IPS-18c (cell line): ENCODE measurements around the gene PFKL.
A peak's percentile ranks its signal among the peaks of the same experiment; 100 is the strongest.

Experiments
- H3K4me3 ChIP-seq: 2 replicates; pipeline ENCODE4 v1.7.0; 2013; ENCODE audit warnings: low read depth, mild to moderate bottlenecking, low read length, moderate library complexity; ENCODE audit not compliant: insufficient read depth
- H3K9me3 ChIP-seq: one replicate; pipeline ENCODE4 v1.6.1; 2013; ENCODE audit warnings: mild to moderate bottlenecking, low read length, moderate library complexity; ENCODE audit not compliant: control insufficient read depth, insufficient read depth

The PFKL gene

GRCh38 chr21:44290327-44291077 lies 9.4 kb upstream of the PFKL start:
- H3K9me3 ChIP-seq: no peaks in the 10 kb centered on the region

DNA sequence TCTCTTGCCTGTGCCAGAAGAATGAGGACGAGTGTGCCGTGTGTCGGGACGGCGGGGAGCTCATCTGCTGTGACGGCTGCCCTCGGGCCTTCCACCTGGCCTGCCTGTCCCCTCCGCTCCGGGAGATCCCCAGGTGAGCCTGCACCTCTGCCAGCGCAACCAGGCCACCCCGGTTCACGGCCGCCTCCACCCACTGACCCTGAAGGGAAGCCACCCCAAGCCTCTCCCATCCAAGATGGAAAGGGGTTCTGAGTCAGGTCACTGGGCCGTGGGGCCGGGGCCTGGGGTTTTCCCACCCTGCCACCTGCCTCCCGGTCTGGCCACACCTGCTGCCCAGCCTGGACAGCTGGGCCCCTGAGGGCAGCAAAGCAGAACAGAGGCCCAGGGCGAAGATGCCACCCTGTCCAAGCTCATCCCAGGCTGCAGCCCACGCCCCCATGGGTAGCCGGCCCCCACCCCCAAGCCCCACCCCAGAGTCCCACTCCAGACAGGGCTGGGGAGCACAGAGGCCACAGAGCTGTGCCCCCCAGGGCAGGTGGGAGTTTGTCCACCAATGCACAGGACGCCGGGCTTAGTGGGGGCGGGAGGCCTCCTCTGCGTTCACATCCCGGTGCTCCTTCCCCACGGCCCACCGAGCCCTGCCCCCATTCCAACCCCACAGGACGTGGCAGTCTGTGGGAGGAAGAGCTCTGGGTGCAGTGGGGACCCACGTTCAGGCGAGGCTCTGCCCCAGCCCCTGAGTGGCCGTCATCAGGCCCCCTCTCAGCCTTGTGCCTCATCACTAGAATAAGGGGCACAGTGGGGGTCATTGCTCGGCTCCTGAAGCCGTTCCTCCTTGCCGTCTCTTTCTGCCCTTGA lies 8.5 kb upstream of the PFKL start:
- H3K9me3 ChIP-seq: no peaks in the 10 kb centered on the region
- H3K4me3 ChIP-seq: no peak overlapping the region

More at GRCh38 chr21:44290327-44291077, 9.4 kb upstream of the PFKL start:
- no peak overlapping the region for H3K4me3 ChIP-seq

- Histone ChIP-seq H3K4me3 (no peak overlapping the region), H3K9me3 (no peaks in the 10 kb centered on the region)
Measured at GRCh38 chr21:44291936-44292811, 7.7 kb upstream of the PFKL start.

- no peak overlapping the region for H3K4me3 ChIP-seq
Measured at GRCh38 chr21:44292812-44293195, 7.0 kb upstream of the PFKL start.

GRCh38 chr21:44293551-44294231 lies 6.2 kb upstream of the PFKL start:
- Histone ChIP-seq H3K9me3 (no peaks in the 10 kb centered on the region), H3K4me3 (no peak overlapping the region)

More at GRCh38 chr21:44292812-44293195, 7.0 kb upstream of the PFKL start:
- no peaks in the 10 kb centered on the region for H3K9me3 ChIP-seq

GRCh38 chr21:44294391-44295162 lies 5.3 kb upstream of the PFKL start:
- H3K9me3 ChIP-seq: no peaks in the 10 kb centered on the region

GRCh38 chr21:44295163-44295573 lies 4.7 kb upstream of the PFKL start:
- no peak overlapping the region for H3K4me3 ChIP-seq
- H3K9me3 ChIP-seq: no peaks in the 10 kb centered on the region

More at GRCh38 chr21:44294391-44295162, 5.3 kb upstream of the PFKL start:
- H3K4me3 ChIP-seq: no peak overlapping the region

- Histone ChIP-seq H3K4me3 (no peak overlapping the region), H3K9me3 (no peaks in the 10 kb centered on the region)
Measured at GRCh38 chr21:44295646-44296045, 4.2 kb upstream of the PFKL start.

DNA sequence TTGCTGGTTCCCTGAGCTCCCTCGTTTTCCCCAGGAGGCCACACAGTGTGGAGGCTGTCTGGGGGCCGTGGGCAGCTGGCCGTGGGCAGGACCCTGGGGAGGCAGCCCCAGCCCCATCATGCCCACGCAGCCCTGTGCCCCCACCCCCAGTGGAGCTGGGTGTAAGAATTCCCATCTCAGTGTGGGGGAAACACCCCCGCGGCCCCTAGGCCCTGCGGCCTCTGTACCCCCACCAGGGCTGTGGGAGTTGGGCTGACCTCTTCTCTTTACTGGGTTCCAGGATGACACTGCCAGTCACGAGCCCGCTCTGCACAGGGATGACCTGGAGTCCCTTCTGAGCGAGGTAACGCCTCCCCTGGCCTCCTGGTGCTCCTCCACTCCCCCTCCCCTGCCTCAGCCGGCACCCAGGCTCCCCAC lies 3.7 kb upstream of the PFKL start:
- Histone ChIP-seq H3K9me3 (no peaks in the 10 kb centered on the region), H3K4me3 (no peak overlapping the region)

GRCh38 chr21:44296916-44297315 lies 2.9 kb upstream of the PFKL start:
- no peaks in the 10 kb centered on the region for H3K9me3 ChIP-seq
- H3K4me3 ChIP-seq: no peak overlapping the region

GRCh38 chr21:44297525-44298290 lies 2.1 kb upstream of the PFKL start:
- Histone ChIP-seq H3K9me3 (no peaks in the 10 kb centered on the region), H3K4me3 (no peak overlapping the region)

DNA sequence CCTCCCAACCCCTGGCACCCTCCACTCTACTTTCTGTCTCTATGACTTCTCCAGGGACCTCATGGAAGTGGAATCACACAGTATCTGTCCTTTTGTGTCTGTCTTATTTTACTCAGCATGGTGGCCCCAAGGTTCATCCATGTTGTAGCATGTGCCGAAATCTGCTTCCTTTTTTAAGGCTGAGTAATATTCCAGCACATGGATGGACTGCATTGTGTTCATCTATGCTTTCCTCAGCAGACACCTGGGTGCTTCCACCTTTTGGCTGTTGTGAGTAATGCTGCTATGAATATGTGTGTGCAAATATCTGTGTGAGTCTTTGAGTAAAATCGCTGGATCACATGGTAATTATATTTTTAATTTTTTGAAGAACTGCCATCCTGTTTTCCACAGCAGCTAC lies 1.6 kb upstream of the PFKL start:
- H3K4me3 ChIP-seq: no peak overlapping the region
- H3K9me3 ChIP-seq: no peaks in the 10 kb centered on the region

DNA sequence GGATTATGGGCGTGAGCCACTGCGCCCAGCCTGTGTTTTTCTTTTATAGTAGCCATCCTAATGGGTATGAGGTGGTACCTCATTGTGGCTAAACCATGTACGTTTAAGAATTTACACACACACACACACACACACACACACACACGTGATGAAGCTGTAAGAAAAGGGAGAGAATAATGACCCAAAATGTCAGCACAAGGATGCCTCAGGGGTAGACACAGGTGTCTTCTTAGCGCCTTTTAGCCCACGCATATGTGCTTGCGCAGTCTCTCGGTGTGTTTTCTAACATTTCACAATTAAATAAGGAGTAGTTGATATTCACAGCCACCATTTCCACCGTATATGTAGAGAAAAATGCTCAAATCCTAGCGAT lies 782 bp upstream of the PFKL start:
- no peaks in the 10 kb centered on the region for H3K9me3 ChIP-seq
- peak overlapping the region; percentile 59 for H3K4me3 ChIP-seq

DNA sequence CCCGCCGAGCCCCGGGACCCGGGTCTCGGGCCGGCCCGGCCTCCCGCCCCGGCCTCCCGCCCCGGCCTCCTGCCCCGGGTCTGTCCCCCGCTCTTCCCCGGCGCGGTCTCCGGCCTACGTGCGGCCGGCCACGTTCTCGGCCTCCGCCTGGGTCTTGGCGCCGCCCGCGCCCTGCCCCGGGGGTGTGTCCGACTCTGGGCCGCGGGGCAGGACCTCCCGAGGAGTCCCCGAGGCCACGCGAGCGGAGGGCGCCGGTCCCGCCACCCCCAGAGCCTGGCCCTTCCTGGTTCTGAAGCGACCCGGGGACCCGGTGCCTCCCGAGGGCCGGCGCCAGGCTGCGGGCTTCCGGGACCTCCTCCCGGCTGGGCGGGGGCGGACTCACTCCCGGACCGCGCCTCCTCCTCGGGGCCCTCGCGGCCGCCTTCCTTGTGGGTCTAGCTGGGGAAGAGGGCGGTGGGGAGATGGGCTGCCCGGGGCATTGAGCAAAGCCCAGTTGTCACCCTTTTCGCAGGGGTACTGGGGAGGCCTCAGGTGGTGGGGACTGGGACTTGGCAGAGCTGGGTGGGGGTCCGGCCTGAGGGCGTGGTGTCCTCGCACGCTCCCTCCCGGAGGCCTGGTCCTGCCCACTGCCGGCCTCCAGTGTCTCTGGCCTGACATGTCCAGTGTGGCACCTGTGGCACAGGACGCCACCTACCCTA lies 558 bp downstream of the PFKL start:
- Histone ChIP-seq H3K4me3 (peak overlapping the region; percentile 68), H3K9me3 (no peaks in the 10 kb centered on the region)

DNA sequence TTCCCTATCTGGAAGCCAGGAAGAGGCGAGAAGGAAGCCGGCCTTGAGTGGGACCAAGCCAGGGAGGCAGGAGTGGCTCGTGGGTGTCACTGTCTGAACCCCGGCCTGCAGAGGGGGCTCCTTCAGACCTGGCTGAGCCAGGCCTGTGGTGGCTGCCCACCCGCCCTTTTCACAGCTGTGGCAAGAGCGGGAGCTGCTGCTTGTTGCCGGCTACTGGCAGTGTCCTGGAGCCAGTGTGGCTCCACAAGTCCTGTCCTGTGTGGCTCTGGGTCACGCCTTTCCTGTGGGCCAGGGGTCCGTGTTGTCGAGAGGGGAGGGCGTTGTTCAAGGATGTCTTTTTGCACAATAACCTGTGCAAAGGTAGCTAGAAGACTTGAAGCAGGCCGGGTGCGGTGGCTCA lies 1.3 kb downstream of the PFKL start:
- Histone ChIP-seq H3K9me3 (no peaks in the 10 kb centered on the region), H3K4me3 (peak overlapping the region; percentile 68; the same call in 1 of the 2 replicates)
